Fibroblast of skin of left quadriceps (primary cell): ENCODE measurements around the gene CCDC87.
"Not testable (repeated sequence)": the region's sequence is repeated elsewhere in the genome, so short reads cannot be mapped to it uniquely, and the experiment has no call there.

ENCODE experiments used
- DNase-seq, 2 experiments: peaks; one replicate each; pipeline ENCODE4 v3.0.0-alpha.2; 2013; ENCODE audit warnings: low read depth in 2 of 2

CCDC87 gene

GRCh38 chr11:66616379-66617154 is 23.7 kb upstream of the CCDC87 start, which contains the start of gene RBM14:
Gene RBM14, plus strand, starts transcription at chr11:66616630. Its CDS starts 91 bp downstream, at chr11:66616721.
- peak; percentile 99 for DNase-seq

GRCh38 chr11:66614073-66614472 is 21.2 kb upstream of the CCDC87 start:
- DNase-seq: no peak

GRCh38 chr11:66612458-66612857 is 19.6 kb upstream of the CCDC87 start:
- DNase-seq: no peak

GRCh38 chr11:66609721-66610617 is 17.1 kb upstream of the CCDC87 start:
- no peak for DNase-seq

DNA sequence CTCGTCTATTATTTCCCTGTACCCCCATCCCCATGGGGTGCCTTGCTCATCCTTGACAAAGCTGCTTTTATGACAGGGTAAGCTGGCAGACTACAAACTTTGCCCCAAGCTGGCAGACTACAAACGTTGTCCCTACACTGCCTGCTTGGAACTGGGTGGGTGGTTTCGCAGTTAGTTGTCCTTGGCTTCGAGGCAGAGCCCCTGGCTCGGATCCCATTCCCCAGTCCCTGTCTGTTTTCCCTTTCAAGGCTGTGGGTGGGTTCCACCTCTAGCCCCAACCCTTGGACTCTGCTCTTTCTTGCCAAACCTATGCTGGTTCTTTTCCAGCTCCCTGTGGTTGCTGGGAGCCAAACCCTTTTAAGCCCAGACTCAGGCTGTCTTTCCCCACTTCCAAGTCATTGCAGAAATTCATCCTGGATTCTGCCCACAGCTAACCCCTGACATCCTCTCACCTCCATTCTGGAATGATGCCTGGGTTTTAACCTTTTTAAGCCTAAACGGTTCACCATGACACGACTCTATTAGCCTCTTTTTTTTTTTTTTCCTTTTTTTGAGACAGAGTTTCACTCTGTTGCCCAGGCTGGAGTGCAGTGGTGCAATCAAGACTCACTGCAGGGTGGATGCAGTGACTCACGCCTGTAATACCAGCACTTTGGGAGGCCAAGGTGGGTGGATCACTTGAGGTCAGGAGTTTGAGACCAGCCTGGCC is 14.4 kb upstream of the CCDC87 start:
- peak; percentile 25 to 26 for DNase-seq

DNA sequence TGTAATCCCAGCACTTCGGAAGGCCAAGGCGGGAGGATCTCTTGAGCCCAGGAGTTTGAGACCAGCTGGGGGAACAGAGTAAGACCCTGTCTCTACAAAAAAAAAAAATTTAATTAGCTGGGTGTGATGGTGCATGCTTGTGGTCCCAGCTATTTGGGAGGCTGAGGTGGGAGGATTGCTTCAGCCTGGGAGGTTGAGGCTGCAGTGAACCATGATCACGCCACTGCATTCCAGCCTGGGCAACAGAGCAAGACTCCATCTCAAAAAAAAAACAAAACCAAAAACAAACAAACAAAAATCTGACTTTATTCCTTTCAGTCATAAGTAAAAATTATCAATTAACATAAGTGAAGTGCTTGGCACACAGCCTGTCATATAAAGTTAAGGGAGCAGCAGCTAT is 13.7 kb upstream of the CCDC87 start:
- DNase-seq: not testable (repeated sequence)

GRCh38 chr11:66604155-66604554 is 11.3 kb upstream of the CCDC87 start:
- DNase-seq: no peak

DNA sequence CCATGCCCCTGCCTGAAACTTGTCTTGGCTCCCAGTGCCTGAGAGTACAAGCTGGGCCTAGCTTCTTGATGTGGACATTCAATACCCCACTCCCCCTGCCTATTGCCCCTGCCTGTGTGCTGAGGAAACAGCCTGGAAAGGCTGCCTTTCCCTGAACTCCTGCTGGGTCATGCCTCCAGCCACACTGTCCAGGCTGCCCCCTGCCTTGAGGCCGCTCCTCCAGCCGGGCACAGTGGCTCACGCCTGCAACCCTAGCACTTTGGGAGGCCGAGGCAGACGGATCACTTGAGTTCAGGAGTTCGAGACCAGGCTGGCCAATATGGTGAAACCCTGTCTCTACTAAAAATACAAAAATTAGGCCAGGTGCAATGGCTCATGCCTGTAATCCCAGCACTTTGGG is 10.2 kb upstream of the CCDC87 start:
- no peak for DNase-seq

DNA sequence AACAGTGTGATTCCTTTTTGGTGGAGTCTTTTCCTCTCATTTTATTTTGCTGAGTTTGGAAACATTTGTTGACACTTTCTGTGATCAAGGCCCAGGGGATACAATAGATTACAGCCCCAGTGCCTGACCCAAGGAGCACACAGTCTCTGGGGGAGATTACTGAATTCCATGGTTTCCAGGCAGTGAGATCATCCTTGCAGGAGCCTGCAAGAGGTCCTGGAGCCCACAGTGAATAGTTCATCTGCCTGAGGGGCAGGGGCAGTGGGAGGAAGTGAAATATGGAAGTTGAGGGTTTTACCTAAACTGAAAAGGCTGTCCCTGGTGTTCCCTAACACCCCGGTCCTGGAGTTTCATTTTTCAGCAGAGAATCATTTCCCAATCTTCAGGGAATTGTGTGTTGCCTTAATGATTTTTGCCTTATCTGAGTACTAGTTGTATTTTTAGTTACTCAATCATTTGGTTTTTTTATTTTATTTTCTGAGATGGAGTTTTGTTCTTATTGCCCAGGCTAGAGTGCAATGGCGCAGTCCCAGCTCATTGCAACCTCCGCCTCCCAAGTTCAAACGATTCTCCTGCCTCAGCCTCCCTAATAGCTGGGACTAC is 7.9 kb upstream of the CCDC87 start:
- DNase-seq: no peak

DNA sequence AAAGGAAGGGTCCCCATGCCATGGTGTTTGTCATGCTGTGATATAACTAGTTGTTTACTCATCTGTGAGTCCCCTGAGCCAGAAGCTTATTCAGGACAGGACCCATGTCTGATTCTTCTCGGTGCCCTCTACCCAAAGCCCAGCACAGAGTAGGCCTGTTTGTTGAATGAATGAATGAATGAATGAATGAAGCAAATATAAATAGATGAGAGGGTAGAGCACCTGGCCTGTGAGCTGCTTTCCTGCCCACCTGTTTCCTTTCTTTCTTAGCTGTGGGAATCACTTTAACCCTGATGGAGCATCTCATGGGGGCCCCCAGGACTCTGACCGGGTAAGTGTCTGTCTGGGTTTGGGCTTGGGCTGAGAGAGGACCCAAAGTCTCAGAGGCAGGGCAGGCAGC is 7.4 kb upstream of the CCDC87 start:
- no peak for DNase-seq

GRCh38 chr11:66598993-66599392 is 6.1 kb upstream of the CCDC87 start:
- no peak for DNase-seq

DNA sequence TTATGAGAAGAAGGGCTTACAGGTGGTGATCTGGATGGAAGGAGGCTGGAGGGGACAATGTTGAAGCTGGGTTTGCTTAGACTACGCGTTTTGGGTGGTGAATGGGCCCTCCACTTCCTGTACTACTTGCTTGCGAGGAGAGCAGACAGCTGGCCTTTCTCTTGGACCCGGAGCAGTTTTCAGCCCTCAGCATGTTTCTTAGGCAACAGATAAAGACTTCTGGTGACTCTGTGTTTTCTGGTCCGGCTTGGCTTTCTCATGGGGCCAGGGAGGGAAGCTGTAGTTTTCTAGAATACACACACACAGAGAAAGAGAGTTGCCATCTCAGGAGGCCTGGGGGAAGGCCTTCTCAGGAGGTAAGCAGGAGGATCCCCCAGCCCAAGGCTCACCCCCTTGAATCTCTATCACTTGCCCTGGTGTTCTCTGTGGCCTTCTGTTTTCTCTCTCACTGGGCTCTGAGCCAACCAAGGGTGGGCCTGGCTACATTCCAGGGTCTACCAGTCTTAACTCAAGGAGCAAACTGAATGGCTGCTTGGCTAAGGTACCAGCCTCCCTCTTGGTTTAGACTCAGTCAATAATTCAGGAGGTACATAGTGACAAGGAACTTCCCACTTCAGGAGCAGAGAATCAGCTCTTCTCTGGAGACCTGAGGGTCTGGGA is 2.5 kb upstream of the CCDC87 start:
- DNase-seq: no peak

DNA sequence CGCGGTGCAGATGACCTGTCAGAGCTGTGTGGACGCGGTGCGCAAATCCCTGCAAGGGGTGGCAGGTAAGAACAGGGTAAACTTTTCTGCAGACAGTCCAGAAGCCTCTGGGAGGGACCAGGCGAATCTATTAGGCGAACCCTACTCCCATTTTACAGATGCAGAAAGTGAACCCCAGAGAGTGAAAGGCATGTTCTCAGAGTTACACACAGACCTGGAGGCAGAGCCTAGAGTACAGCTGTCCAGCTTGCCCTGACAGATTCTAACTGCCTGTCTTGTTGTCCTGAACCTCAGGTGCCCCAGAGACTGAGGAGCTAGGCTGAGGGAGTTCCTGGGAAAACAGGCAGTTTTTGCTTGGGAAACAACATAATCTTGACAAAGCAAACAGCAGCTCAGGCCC is 787 bp upstream of the CCDC87 start:
- no peak for DNase-seq

DNA sequence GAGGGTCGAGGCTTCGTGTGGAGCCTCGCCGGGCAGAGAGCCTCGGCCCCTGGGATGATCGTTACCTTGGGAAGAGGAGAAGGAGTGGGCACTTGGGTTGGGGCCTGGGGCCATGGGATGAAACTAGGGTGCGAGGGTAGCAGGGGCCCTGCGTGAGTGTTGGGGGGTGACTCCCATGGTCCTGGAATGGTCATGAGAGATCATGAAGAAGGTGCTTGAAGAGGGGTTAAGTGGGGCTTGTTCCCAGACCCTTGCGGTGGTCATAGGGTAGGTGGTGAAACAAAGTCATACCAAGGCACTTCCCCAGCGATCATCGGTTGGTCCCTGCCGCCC is 406 bp upstream of the CCDC87 start:
- DNase-seq: no peak

- DNase-seq: no peak
Observed at GRCh38 chr11:66591175-66591574, 1.7 kb downstream of the CCDC87 start.

DNA sequence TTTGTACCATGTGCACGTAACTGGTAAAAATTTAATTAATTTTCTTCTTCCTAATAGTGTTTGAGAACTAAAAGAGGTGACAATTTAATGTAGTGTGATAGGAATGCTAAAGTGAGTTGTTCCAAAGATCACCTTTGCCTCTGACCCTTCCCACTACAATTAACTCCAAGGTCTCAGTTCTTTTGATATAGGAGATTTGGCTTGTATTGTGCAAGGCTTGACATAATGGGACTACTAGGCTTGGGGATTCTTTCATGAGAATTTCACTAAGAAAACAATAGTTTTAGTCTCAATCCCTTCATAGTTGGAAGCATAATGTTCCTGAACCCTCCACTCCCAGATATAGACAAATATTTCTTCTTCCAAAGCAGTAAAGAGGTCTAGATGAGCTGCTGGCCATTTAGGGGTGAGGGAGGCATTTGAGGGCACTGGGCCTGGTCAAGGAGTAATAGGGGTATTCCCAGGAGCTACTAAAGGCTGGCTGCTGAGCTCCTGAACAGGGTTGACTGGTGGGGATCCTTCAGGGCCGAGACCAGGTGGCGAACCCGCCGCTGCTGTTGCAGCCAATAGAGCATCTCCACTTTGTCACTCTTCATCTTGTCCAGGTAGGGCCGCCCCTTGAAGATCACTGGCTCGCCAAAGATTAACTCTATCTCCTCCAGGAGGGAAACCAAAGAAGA is 2.7 kb downstream of the CCDC87 start:
- DNase-seq: no peak

GRCh38 chr11:66589315-66589714 is 3.5 kb downstream of the CCDC87 start:
- DNase-seq: not testable (repeated sequence)

GRCh38 chr11:66586136-66586535 is 6.7 kb downstream of the CCDC87 start:
- DNase-seq: no peak

GRCh38 chr11:66585447-66585846 is 7.4 kb downstream of the CCDC87 start:
- not testable (repeated sequence) for DNase-seq

GRCh38 chr11:66582565-66583147 is 10.2 kb downstream of the CCDC87 start:
- not testable (repeated sequence) for DNase-seq
